HCT116 (cell line): Measurements from ENCODE around the gene SMIM12. TPM values are rescaled to one million over a fixed set of nuclear protein-coding genes. Genes with fewer than 3 reads are reported as not detected.

ENCODE experiments used
- ATAC-seq: fragments of 200-7000 bp; cut with Tn5 transposase; 2 replicates; pipeline ENCODE4 v1.9.1; 2020; ENCODE audit warnings: mild to moderate bottlenecking, moderate library complexity
- BruUV-seq: library from RNA; stranded (reverse); fragments of 400-500 nt; replicated peaks from 2 replicates; lab custom pipeline; 2021; lab: Mats Ljungman, UMichigan
- CTCF ChIA-PET: fragments of 300-600 bp; sonication (Branson Sonifier 250); formaldehyde crosslinking; loops from one replicate; lab custom pipeline; 2021; ENCODE audit warnings: antibody characterized with exemption; lab: Charles Lee
- POLR2A ChIA-PET: fragments of 300-600, 350-600 bp; sonication (Branson Sonifier 250); formaldehyde crosslinking; loops from one replicate; lab custom pipeline; 2021; ENCODE audit warnings: antibody characterized with exemption; lab: Charles Lee
- RAD21 ChIA-PET, 2 experiments: fragments of 300-600 bp; sonication (Branson Sonifier 250); formaldehyde crosslinking; loops; one replicate each; lab custom pipeline; 2023; ENCODE audit warnings: low total read pairs in 2 of 2; ENCODE audit not compliant: uncharacterized antibody in 2 of 2, unreplicated experiment in 2 of 2, low non-redundant PET in 1 of 2; lab: Charles Lee
- DNase-seq: peaks from one replicate; pipeline ENCODE4 v3.0.0-alpha.2; 2010; ENCODE audit warnings: low read depth, low spot score
- H2AFZ ChIP-seq: fragments of 200-600 bp; shearing (Covaris generic), sonication (generic); 2 replicates; pipeline ENCODE4 v1.6.1; 2017; ENCODE audit warnings: low read depth, mixed run types, mixed read lengths, antibody characterized with exemption, low read length; ENCODE audit not compliant: poor library complexity, severe bottlenecking
- H3K27ac ChIP-seq: 2 replicates; pipeline ENCODE4 v1.5.1; 2012; ENCODE audit warnings: low read depth, low read length
- H3K27me3 ChIP-seq: fragments of 200-600 bp; sonication (generic); 2 replicates; pipeline ENCODE4 v1.6.1; 2016; ENCODE audit warnings: mixed run types, low read length, mixed read lengths; ENCODE audit not compliant: insufficient read depth
- H3K36me3 ChIP-seq, 2 experiments: fragments of 200-500 bp in 1 of 2; fragments of 200-600 bp in 1 of 2; sonication (Bioruptor generic) in 1 of 2; sonication (generic) in 1 of 2; 2 replicates each; pipeline versions ENCODE4 v1.5.1 to v1.6.1; 2014 to 2016; ENCODE audit warnings: low read length in 2 of 2, inconsistent platforms in 1 of 2, mixed read lengths in 1 of 2, mixed run types in 1 of 2; ENCODE audit not compliant: insufficient read depth in 2 of 2, control insufficient read depth in 1 of 2
- H3K4me1 ChIP-seq, 2 experiments: fragments of 200-600 bp in 1 of 2; sonication (generic) in 1 of 2; 2 replicates each; pipeline versions ENCODE4 v1.5.1 to v1.6.1; 2012 to 2017; ENCODE audit warnings: low read length in 2 of 2, inconsistent platforms in 1 of 2, mild to moderate bottlenecking in 1 of 2, mixed read lengths in 1 of 2, mixed run types in 1 of 2, moderate library complexity in 1 of 2; ENCODE audit not compliant: insufficient read depth in 2 of 2, control insufficient read depth in 1 of 2
- H3K4me2 ChIP-seq: fragments of 200-600 bp; sonication (generic); 2 replicates; pipeline ENCODE4 v1.6.1; 2017; ENCODE audit warnings: mixed run types, low read length, mixed read lengths
- H3K4me3 ChIP-seq, 2 experiments: fragments of 200-600 bp in 1 of 2; sonication (generic) in 1 of 2; replicated peaks in 1 of 2; 2 replicates each; pipeline ENCODE4 v1.5.1; 2011 to 2016; ENCODE audit warnings: low read length in 2 of 2, control low read depth in 1 of 2, low read depth in 1 of 2, mild to moderate bottlenecking in 1 of 2, mixed read lengths in 1 of 2, mixed run types in 1 of 2
- H3K79me2 ChIP-seq: fragments of 200-600 bp; sonication (generic); 2 replicates; pipeline ENCODE4 v1.6.1; 2017; ENCODE audit warnings: mild to moderate bottlenecking, mixed run types, low read length, moderate library complexity, mixed read lengths; ENCODE audit not compliant: insufficient read depth
- H3K9ac ChIP-seq: fragments of 200-600 bp; sonication (generic); 2 replicates; pipeline ENCODE4 v1.6.1; 2016; ENCODE audit warnings: low read length, mixed read lengths
- H3K9me2 ChIP-seq: fragments of 200-600 bp; sonication (generic), shearing (Covaris generic); 2 replicates; pipeline ENCODE4 v1.6.1; 2017; ENCODE audit warnings: mixed run types, mild to moderate bottlenecking, moderate library complexity; ENCODE audit not compliant: insufficient read depth
- H3K9me3 ChIP-seq, 2 experiments: fragments of 200-500 bp in 1 of 2; fragments of 200-600 bp in 1 of 2; sonication (Bioruptor generic) in 1 of 2; sonication (generic) in 1 of 2; 2 replicates each; pipeline ENCODE4 v1.6.1; 2014 to 2017; ENCODE audit warnings: low read length in 2 of 2, mixed read lengths in 2 of 2, inconsistent platforms in 1 of 2, low read depth in 1 of 2, mild to moderate bottlenecking in 1 of 2, mixed run types in 1 of 2, moderate library complexity in 1 of 2; ENCODE audit not compliant: control insufficient read depth in 1 of 2, insufficient read depth in 1 of 2
- H4K20me1 ChIP-seq: fragments of 200-600 bp; sonication (generic), shearing (Covaris generic); 2 replicates; pipeline ENCODE4 v1.6.1; 2017; ENCODE audit warnings: mixed run types, mild to moderate bottlenecking, moderate library complexity; ENCODE audit not compliant: insufficient read depth
- ATF3 ChIP-seq: IDR thresholded peaks from 2 replicates; pipeline ENCODE4 v1.6.1; 2012
- CBX3 ChIP-seq: IDR thresholded peaks from 2 replicates; pipeline ENCODE4 v1.6.1; 2012; ENCODE audit warnings: low read depth
- CTCF ChIP-seq, 3 experiments: fragments of 200-600 bp in 1 of 3; sonication (generic) in 1 of 3; IDR thresholded peaks in 2 of 3; conservative IDR thresholded peaks in 1 of 3; 2 replicates each; pipeline ENCODE4 v1.5.1; 2012 to 2017; ENCODE audit warnings: low read depth in 2 of 3, low read length in 2 of 3, antibody characterized with exemption in 1 of 3, borderline replicate concordance in 1 of 3, control low read depth in 1 of 3, mild to moderate bottlenecking in 1 of 3, mixed read lengths in 1 of 3, mixed run types in 1 of 3, moderate library complexity in 1 of 3; ENCODE audit not compliant: insufficient read depth in 1 of 3
- ELF1 ChIP-seq: IDR thresholded peaks from 2 replicates; pipeline ENCODE4 v1.6.1; 2012; ENCODE audit warnings: low read depth, borderline replicate concordance
- EZH2 ChIP-seq: fragments of 200-600 bp; sonication (generic); IDR thresholded peaks from 2 replicates; pipeline ENCODE4 v1.6.1; 2017; ENCODE audit warnings: antibody characterized with exemption, mixed run types
- EZH2phosphoT487 ChIP-seq: fragments of 200-600 bp; IDR thresholded peaks from 2 replicates; pipeline ENCODE4 v1.6.1; 2018; ENCODE audit warnings: antibody characterized with exemption, borderline replicate concordance
- FOSL1 ChIP-seq: IDR thresholded peaks from 2 replicates; pipeline ENCODE4 v1.6.1; 2012; ENCODE audit warnings: low read depth
- MAX ChIP-seq: IDR thresholded peaks from 2 replicates; pipeline ENCODE4 v1.6.1; 2012
- POLR2A ChIP-seq: IDR thresholded peaks from 2 replicates; pipeline ENCODE4 v1.7.0; 2011; ENCODE audit warnings: borderline replicate concordance; ENCODE audit not compliant: insufficient read depth, insufficient read length; ENCODE audit errors: extremely low read depth
- POLR2AphosphoS5 ChIP-seq: IDR thresholded peaks from 2 replicates; pipeline ENCODE4 v1.6.1; 2011; ENCODE audit warnings: mild to moderate bottlenecking, low read depth, low read length, moderate library complexity
- RAD21 ChIP-seq: IDR thresholded peaks from 2 replicates; pipeline ENCODE4 v1.6.1; 2012; ENCODE audit warnings: low read depth, mild to moderate bottlenecking
- REST ChIP-seq: IDR thresholded peaks from 2 replicates; pipeline ENCODE4 v1.6.1; 2012; ENCODE audit warnings: low read depth
- SP1 ChIP-seq: IDR thresholded peaks from 2 replicates; pipeline ENCODE4 v1.6.1; 2012; ENCODE audit warnings: low read depth
- SRF ChIP-seq: IDR thresholded peaks from 2 replicates; pipeline ENCODE4 v1.6.1; 2012; ENCODE audit warnings: low read depth
- TCF7L2 ChIP-seq: IDR thresholded peaks from 2 replicates; pipeline ENCODE4 v1.7.0; 2011; ENCODE audit warnings: borderline replicate concordance, inconsistent platforms; ENCODE audit not compliant: insufficient read depth, insufficient read length; ENCODE audit errors: extremely low read depth
- YY1 ChIP-seq: IDR thresholded peaks from 2 replicates; pipeline ENCODE4 v1.6.1; 2011; ENCODE audit warnings: low read length, low read depth, moderate library complexity, mild to moderate bottlenecking; ENCODE audit not compliant: insufficient replicate concordance; ENCODE audit errors: extremely low read depth
- ZBTB33 ChIP-seq: IDR thresholded peaks from 2 replicates; pipeline ENCODE4 v1.6.1; 2011; ENCODE audit warnings: mild to moderate bottlenecking, low read length, moderate library complexity; ENCODE audit not compliant: insufficient replicate concordance; ENCODE audit errors: extremely low read depth
- ZFX ChIP-seq: fragments of 450-650 bp; IDR thresholded peaks from 2 replicates; pipeline ENCODE4 v1.6.1; 2017
- ZNF274 ChIP-seq: fragments of 200-500 bp; sonication (Bioruptor generic); IDR thresholded peaks from 2 replicates; pipeline ENCODE4 v1.6.1; 2014; ENCODE audit warnings: mild to moderate bottlenecking, low read depth, low read length, inconsistent platforms
- intact Hi-C: fragments of 100-400 bp; cut with micrococcal nuclease; formaldehyde crosslinking; loops from 2 replicates; pipeline ENCODE4 v1.10.0; 2022
- total RNA-seq: library from RNA; stranded (reverse); gene quantifications from one replicate; pipeline ENCODE4 v1.2.1, GENCODE V29; 2021; ENCODE audit not compliant: unreplicated experiment

Gene SMIM12
- total RNA-seq, 1 experiment from 2014 or later = 31.3 TPM

- H3K79me2 ChIP-seq = no peaks in the 10 kb centered on the region
- DNase-seq (no peak), ATAC-seq (no peak)
- ChIA-PET CTCF (no interaction called here), POLR2A (no interaction called here), RAD21 (no interaction called here)
- no peak overlapping the region for H3K9ac ChIP-seq
- no peak overlapping the region for H3K4me3 ChIP-seq
- intact Hi-C loops = no loop called here
- no TSS peak for BruUV-seq
- H3K4me1 ChIP-seq = no peaks in the 10 kb centered on the region
- H3K36me3 ChIP-seq = no peaks in the 10 kb centered on the region
- no peak overlapping the region for H3K27ac ChIP-seq
- H4K20me1 ChIP-seq = no peaks in the 10 kb centered on the region
- H3K9me3 ChIP-seq = no peaks in the 10 kb centered on the region
- TF ChIP-seq CBX3 (no peak), ZNF274 (no peak), RAD21 (no peak), FOSL1 (no peak), YY1 (no peak), TCF7L2 (no peak), SRF (no peak), EZH2 (no peak), POLR2AphosphoS5 (no peak), CTCF (IDR thresholded peaks at IDR 0.05 in 2 of 3, conservative IDR thresholded peaks at IDR 0.05 in 1 of 3; ENCODE audit: borderline replicate concordance in 1 of 3, insufficient read depth in 1 of 3, low read depth in 2 of 3, low read length in 2 of 3) (no peak), POLR2A (no peak), ZBTB33 (no peak), REST (no peak), ELF1 (no peak), SP1 (no peak), MAX (no peak), ATF3 (no peak), ZFX (no peak), EZH2phosphoT487 (no peak)
- no peak overlapping the region for H2AFZ ChIP-seq
- no peak overlapping the region for H3K4me2 ChIP-seq
- no peaks in the 10 kb centered on the region for H3K9me2 ChIP-seq
- peaks cover 6% of the 10 kb centered on the region; the same call in 1 of the 2 replicates for H3K27me3 ChIP-seq
Measured at GRCh38 chr1:34829250-34829649, 30.3 kb downstream of the SMIM12 start.
